GM10266 (cell line): ENCODE measurements around the gene LRIT3.

Experiments used
- DNase-seq: peaks from one replicate; pipeline ENCODE4 v3.0.0; 2012; ENCODE audit errors: extremely low spot score
- TF ChIP-seq, protein P1 (sequence below): IDR thresholded peaks from 2 replicates; pipeline ENCODE4 v1.5.1; 2012; ENCODE audit warnings: mild to moderate bottlenecking, low read depth; ENCODE audit not compliant: control insufficient read depth, insufficient read depth; ENCODE audit errors: missing control alignments

The LRIT3 gene

DNA sequence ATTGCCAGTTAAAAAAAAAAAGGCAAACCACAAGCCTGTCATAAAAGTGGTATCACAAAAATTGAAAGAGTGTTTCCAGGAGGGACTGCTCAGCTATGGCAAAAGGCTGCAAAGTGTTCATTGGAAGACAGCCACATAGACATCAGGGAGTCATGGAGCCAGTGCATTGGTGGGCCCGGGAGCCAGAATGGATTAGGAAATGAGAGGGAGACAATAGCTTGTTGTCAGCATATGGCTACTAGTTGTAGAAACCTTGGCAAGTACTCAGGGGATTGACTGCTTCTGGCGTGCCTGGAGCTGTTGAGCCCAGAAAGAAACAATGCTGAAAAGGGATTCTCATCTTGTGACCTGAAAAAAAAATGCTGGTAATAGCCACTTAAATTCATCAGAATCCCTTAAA, 27.3 kb upstream of the LRIT3 start:
- DNase-seq, result no peak
- TF ChIP-seq, protein P1, sequence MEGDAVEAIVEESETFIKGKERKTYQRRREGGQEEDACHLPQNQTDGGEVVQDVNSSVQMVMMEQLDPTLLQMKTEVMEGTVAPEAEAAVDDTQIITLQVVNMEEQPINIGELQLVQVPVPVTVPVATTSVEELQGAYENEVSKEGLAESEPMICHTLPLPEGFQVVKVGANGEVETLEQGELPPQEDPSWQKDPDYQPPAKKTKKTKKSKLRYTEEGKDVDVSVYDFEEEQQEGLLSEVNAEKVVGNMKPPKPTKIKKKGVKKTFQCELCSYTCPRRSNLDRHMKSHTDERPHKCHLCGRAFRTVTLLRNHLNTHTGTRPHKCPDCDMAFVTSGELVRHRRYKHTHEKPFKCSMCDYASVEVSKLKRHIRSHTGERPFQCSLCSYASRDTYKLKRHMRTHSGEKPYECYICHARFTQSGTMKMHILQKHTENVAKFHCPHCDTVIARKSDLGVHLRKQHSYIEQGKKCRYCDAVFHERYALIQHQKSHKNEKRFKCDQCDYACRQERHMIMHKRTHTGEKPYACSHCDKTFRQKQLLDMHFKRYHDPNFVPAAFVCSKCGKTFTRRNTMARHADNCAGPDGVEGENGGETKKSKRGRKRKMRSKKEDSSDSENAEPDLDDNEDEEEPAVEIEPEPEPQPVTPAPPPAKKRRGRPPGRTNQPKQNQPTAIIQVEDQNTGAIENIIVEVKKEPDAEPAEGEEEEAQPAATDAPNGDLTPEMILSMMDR, result no peak

DNA sequence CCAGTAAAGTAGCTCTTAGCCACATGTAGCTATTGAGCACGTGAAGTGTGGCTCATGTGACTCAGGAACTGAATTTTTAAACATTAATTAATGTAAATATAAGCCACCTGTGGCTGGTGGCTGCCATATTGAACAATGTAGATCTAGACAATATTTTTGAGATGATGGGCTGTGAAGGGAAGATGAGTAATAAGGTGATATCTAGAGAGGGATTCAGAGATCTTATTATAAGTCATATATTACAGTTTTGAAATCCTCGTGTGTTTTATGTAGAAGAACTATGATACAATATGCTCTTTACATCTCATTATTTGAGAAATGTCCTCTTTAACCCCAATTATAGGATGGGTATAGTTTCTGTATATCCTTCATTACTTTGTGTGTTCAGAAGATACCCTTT, 26.7 kb upstream of the LRIT3 start:
- TF ChIP-seq, protein P1, result no peak
- DNase-seq, result no peak

DNA sequence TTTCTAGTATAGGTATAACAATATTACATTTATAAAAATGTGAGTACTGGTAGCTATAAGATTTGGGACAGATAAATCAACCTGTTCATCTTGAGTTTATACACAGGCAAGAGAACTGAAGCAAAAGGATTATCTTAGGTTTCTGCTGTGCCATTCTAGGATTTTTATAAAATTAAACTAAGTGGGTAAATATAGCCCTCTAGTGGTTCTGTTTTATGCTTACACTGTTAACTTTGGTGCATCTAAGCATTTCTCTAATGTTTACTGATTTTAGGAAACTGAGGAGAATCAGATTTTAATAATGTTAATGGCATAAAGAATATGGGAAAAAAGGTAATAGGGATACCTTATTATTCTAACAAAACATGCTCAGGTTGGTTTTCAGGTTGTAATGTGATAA, 21.2 kb upstream of the LRIT3 start:
- peak; percentile 17 for DNase-seq
- TF ChIP-seq, protein P1, result peak; percentile 42

DNA sequence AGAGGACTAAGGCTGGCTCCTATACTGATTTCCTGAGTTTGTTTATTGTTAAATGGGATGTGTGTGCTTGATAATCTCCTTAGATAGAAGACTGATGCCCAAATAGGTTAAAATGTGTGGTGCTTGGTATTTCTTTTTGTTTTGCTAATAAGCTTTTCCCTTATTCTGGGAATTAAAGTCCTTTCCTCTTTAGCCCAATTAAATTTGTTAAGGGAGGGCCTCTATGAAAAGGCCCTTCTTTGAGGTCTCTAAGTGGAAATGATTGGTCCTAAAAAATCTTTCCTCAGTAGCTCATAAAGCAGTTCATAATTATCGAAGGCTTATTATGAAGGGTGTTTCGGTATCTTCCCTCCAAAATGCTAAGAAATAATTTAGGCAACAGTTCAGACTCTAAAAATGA, 20.2 kb upstream of the LRIT3 start, which contains the start of gene RRH:
Gene RRH (plus strand): TSS at position 301 of the 400 bp plus-strand sequence. CDS start 56 bp downstream, at position 357.
- TF ChIP-seq, protein P1, result no peak

DNA sequence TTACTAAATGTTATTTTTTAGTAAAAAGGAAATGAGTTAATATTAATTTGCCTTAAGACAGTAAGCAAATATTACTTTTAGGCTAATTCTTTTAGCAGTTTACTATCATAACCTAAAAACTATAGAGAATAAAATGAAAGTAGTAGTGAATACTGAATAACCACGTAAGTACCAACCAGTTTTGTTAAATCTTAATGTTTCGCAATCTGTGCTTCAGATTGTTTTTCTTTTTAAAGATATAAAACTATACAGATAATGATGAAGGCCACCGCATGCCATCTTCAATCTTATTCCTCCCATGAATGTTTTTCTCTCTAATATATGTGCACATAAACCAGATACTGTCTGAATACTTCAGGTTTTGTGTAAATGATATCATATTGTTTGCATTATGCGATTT, 14.2 kb upstream of the LRIT3 start:
- TF ChIP-seq, protein P1, result no peak
- DNase-seq, result no peak

More for the DNA sequence above, 20.2 kb upstream of the LRIT3 start, which contains the start of gene RRH:
- DNase-seq, result no peak

DNA sequence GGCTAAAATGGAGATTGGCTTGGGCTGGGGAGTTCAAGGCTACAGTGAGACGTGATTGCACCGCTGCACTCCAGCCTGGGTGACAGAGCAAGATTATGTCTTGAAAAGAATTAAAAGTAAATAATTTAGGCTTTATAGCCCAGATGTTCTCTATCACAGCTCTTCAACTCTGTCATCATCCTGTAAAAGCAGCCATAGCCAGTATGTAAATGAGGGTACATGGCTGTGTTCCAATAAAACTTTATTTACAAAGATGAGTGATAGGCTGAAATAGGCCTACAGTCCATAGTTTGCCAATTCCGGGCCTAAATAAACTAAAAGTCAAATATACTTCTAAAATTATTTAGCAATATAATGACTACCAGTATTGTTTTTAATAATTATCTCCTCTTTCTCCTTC, 10.9 kb upstream of the LRIT3 start:
- no peak for DNase-seq
- TF ChIP-seq, protein P1, result no peak

DNA sequence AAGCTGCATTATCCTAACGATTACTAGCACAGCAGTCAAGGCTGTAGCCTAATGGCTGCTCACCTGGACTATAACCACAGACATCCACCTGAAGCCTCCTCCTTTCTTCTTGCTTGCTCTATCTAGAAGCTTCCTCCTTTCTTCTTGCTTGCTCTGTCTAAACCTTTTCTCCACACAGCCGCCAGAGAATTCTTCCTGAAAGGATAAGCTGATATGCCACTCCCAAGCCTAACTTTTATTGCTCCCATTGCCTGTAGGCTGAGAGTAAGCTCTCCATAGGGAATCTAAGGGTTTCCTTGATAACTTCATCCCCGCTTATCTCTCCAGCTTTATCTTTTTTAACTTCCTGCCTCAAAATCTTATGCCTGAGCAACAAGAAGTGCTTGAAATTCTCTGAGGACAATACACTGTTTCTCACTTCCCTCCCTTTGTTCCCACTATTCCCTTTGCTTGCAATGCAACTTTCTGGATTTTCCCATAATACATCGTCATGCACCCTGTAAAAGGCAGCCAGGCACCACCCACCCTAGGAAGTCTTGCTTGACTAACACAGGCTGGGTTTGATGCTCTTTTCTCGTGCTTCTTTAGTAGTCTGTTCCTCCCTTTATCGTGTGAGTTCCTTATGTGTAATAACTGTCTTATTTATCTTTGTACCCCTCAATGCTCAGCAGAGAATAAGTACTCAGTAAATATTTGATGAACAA, 1.4 kb upstream of the LRIT3 start:
- DNase-seq, result no peak
- TF ChIP-seq, protein P1, result no peak
